Stimulated activated CD8-positive, alpha-beta memory T cell treated with anti-CD3 and anti-CD28 coated beads, Interleukin-12 subunit alpha, Interleukin-12 subunit beta, amount 100 ng/mL, for 4 hours (primary cell): ENCODE results near the gene CHID1.

ENCODE experiments used
- DNase-seq: peaks from one replicate; pipeline ENCODE4 v3.0.0-alpha.2; 2020; ENCODE audit warnings: low read depth

The CHID1 gene

GRCh38 chr11:836274-836673 is 74.3 kb downstream of the CHID1 start:
- no peak for DNase-seq

- no peak for DNase-seq
Observed at GRCh38 chr11:834371-835316, 76.0 kb downstream of the CHID1 start.

GRCh38 chr11:833849-834311 is 76.7 kb downstream of the CHID1 start:
- no peak for DNase-seq

GRCh38 chr11:833114-833791 is 77.4 kb downstream of the CHID1 start:
- no peak for DNase-seq

GRCh38 chr11:832529-833113 is 78.0 kb downstream of the CHID1 start, which contains the start of gene CD151:
TSS of gene CD151 (plus strand) at chr11:832952. CDS start at chr11:836070, 3,118 bp downstream.
- DNase-seq = peak; percentile 47

- DNase-seq = no peak
Observed at GRCh38 chr11:831961-832528, 78.6 kb downstream of the CHID1 start.

GRCh38 chr11:831118-831864 is 79.3 kb downstream of the CHID1 start:
- no peak for DNase-seq

GRCh38 chr11:830295-831117 is 80.1 kb downstream of the CHID1 start:
- DNase-seq = peak; percentile 42

- no peak for DNase-seq
Observed at GRCh38 chr11:829847-830294, 80.7 kb downstream of the CHID1 start.

- DNase-seq = no peak
Observed at GRCh38 chr11:829176-829846, 81.3 kb downstream of the CHID1 start.

GRCh38 chr11:828506-829175 is 82.0 kb downstream of the CHID1 start:
- no peak for DNase-seq

GRCh38 chr11:827897-828192 is 82.8 kb downstream of the CHID1 start, which contains the start of gene CRACR2B:
TSS of gene CRACR2B (plus strand) at chr11:827919. CDS start at chr11:828608, 689 bp downstream.
- DNase-seq = no peak

- DNase-seq = no peak
Observed at GRCh38 chr11:827146-827896, 83.3 kb downstream of the CHID1 start.

- no peak for DNase-seq
Observed at GRCh38 chr11:826836-827145, 83.8 kb downstream of the CHID1 start.

- no peak for DNase-seq
Observed at GRCh38 chr11:826227-826621, 84.4 kb downstream of the CHID1 start.

- no peak for DNase-seq
Observed at GRCh38 chr11:825366-826226, 85.0 kb downstream of the CHID1 start.

GRCh38 chr11:824942-825341 is 85.7 kb downstream of the CHID1 start:
- no peak for DNase-seq

- no peak for DNase-seq
Observed at GRCh38 chr11:824292-824880, 86.2 kb downstream of the CHID1 start.
